ENCODE results near the gene LY86.

Gene LY86

DNA sequence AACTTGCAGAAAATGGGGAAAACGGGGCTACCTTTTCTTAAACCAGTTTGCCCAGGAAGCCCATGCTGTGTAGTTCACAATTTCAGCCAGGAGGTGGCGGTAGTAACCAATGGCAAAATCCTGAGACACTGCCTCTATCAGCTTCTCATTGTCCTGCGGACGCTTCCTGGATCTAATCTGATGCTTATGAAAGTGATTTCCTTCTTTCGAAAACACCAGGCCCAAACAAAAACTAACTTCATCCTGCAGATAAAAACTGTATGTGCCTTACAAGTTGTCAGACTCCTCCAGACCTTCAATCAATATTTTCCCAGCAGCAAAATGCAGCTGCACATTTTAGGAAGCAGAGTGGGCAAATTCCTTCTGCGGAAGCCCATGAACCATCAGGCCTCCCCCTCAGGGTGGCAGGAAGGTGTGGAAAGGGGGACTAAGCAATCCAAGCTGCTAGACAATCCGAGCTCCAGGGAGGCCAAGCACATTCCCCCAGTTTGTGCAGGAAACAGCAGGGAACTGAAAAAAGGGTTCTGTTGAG, 88.5 kb downstream of the LY86 start:
- in situ Hi-C loops (cut with MboI; ENCODE audit: low sequenced_read_pairs), result loop anchor here (25.0 kb wide), 1 partner anchor 935 kb away; no protein-coding TSS in a partner anchor

DNA sequence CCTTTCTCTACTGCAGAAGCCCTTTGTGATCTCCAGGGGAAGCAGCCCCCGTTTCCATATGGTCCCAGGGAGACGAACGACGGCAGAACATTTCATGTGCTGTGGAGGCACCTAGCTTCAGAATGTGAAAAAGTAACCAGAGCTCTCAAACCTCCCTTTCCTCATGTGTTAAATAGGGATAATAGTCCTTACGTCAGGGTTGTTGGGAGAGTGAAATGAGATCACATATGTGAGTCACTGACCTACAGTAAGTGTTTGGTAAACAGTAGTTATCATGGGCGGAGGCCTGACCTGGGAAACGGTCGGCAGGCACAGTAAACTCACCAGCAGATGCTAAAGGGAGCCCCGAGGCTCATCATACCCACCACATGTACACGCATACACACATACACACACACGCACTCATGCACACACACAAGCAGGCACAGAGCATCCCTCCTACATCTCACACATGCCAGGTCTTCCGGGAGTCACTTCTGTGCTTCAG, 89.7 kb downstream of the LY86 start:
- in situ Hi-C loops (cut with MboI; ENCODE audit: low sequenced_read_pairs), result loop anchor here (25.0 kb wide), 1 partner anchor 934 kb away; no protein-coding TSS in a partner anchor

DNA sequence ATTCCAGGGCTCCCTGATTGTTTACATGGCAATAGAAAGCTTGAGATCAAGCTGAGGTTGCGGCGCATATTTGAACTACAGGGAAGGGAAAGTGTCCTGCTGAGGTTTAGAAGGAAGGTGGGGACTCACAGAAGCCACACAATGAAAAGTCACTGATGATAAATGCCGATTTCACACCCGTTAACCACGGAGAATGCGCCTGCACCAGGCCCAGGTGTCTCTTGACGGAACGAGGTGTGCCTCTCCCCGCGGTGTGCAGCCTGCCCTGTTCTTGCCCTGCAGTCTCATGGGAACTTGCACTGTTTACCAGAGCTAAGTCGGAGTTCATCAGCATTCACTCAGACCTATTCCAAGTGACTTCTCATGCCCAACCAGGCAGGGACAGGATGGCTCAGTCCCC, 90.3 kb downstream of the LY86 start:
- in situ Hi-C loops (cut with MboI; ENCODE audit: low sequenced_read_pairs), result loop anchor here (25.0 kb wide), 1 partner anchor 933 kb away; no protein-coding TSS in a partner anchor

DNA sequence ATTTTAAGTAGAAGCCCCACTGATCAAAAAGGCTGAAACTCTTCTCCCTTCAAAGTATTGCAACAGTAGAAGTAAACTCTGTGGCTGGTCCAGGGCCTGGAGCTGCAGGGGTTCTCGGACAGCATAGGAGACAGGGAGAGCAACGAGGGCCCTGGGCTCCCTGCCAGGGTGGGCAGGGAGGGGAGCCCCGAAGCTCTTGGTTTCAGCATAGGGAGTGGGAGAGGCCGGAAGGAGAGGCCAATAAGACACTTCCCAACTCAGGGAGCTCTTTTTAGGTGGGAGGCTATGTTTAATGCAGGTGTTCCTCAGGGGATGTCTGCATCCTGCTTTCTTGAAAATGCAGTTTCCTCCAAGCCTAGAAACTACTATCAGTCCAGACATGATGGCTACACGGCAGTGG, 91.1 kb downstream of the LY86 start:
- in situ Hi-C loops (cut with MboI; ENCODE audit: low sequenced_read_pairs), result loop anchor here (25.0 kb wide), 1 partner anchor 933 kb away; no protein-coding TSS in a partner anchor

DNA sequence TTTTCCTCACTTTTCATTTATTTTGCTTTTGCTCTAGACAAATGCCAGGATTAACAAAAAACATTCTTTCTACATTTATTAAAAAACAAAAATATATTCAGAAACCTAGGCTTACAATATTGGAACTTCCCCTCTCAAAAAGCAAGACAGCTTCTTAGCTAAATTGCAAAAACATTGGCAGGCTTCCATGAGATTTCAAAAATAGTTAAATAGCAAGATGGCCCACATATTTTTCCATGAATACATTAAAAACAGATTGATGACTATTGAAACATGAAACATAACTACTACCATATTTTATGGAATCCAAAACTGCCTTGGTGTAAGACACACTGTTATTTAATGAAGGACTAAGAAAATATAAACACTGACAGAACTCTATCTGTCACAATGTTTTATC, 92.0 kb downstream of the LY86 start:
- in situ Hi-C loops (cut with MboI; ENCODE audit: low sequenced_read_pairs), result loop anchor here (25.0 kb wide), 1 partner anchor 932 kb away; no protein-coding TSS in a partner anchor

DNA sequence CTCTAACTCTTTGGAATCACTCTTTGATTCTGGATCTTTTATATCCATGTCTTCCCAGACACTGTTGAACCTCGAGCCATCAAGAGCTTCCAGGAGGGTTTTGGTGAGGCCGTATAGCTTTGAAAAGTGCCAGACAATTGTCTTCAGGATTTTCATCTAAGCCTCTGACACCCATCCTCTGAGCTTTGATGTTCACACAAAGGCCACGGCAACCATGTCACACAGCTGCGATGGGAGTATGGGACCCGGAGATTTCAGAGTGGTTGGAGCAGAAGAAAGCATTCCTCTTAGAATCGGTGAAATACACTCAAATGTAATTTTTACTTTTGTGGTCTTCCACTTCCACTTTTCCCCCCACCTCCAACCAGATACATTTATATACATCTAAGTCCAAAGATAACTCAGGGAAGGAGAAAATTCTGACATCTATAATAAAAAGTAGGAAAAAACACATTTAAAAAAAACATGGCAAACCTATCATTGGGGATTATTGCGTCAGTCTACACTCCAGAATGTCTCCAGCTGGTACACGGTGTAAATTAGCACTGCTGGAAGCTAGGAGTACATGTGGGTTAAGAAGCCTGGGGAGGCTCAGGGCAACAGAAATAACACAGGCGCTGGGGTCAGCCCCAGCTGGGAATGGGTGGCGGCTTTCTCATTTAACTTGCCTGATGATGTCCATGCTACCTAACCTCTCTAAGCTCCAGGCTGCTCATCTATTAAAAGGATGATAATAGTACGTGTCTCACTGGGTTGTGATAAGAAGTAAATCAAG, 92.7 kb downstream of the LY86 start:
- in situ Hi-C loops (cut with MboI; ENCODE audit: low sequenced_read_pairs), result loop anchor here (25.0 kb wide), 1 partner anchor 931 kb away; no protein-coding TSS in a partner anchor

DNA sequence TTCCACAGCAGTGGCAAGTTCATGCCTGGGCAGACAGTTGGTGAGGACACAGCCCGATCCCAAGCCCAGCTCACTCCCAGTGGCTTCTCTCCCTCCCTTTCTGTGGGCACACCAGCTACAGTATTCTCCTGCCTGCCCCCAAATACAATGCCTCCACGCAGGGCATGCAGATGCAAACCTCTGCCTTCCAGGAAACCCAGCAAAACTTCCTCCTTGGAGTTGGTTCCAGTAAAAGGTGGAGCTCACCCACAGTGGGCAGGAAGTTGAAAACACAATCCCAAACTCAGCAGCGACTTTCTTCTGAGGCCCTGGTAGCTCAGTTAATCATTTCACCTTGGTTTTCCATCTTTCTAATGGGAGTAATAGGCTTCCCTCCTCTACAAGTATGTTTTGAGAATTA, 93.7 kb downstream of the LY86 start:
- in situ Hi-C loops (cut with MboI; ENCODE audit: low sequenced_read_pairs), result loop anchor here (25.0 kb wide), 1 partner anchor 930 kb away; no protein-coding TSS in a partner anchor

DNA sequence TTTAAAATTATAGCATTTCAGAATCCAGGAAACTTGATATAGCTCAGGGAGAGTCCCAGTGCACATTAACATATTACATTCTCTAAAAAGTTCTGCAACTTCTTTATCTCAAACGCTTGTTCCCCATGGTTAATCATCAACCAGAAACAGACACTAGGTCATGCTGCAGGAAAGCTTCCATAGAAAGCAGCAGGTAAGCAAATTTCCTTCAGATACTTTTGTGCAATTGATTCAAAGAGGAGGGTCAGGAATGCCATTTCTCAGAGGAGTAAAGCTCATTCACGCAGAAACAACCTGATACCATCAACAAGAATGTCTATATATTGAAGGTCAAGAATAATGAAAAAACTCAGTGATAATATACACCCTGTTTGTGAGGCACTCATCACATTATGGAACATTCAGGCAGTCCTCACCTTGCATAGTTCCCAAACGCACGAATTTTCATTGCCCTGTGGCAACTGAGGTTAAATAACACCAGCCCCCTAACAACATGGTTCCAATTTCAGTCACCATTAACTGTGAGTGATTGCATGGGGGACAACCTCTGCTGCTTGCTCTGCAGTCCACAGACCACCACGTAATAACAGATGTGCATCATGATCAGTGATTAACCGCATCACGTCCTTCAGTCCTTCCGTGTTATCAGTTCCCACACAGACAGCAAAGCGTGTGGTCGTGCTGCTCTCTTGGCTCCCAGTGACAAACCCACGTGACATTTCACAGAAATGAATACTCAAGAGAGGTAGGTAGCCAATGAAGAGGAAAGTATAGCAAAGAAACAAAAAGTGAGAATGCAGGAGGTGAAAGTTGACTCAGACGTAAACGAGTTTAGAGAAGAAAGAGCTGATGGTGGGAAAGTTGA, 95.7 kb downstream of the LY86 start:
- in situ Hi-C loops (cut with MboI; ENCODE audit: low sequenced_read_pairs), result loop anchor here (25.0 kb wide), 1 partner anchor 928 kb away; no protein-coding TSS in a partner anchor

DNA sequence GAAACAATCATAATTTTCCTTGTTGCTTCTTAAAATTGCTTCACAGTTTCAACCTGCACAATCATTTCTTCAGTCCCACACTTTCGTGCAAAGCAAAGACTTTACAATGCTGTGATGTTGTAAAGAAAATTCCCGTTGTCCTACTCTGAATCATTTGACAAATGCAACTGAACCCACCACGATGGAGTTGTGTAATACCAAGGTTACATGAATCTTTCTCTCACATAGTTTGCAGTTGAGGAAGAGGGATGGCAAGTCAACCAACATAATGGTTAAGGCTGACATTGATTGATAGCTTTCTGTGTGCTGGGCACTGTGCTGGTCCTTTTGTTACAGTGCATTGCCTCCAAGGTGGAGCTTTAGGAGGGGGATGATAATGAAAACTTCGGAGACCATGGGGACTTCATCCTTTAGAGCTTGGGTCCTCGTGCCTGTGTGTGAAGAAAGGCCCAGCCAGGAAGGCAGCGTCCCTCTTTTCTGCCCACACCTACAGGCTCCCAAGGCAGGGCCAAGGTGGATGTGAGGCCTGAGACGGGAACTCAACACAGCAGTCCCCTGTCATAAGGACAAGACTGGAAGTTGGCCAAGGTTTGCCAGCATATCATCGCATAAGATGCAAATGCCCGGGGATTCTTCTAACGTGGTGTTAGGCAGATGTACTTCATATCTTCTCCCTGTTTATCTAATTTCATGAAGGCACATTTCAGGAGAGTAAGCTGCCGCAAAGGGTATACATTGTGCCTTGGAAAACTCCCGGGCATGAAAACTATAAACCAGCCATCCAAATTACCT, 96.9 kb downstream of the LY86 start:
- in situ Hi-C loops (cut with MboI; ENCODE audit: low sequenced_read_pairs), result loop anchor here (25.0 kb wide), 1 partner anchor 927 kb away; no protein-coding TSS in a partner anchor

DNA sequence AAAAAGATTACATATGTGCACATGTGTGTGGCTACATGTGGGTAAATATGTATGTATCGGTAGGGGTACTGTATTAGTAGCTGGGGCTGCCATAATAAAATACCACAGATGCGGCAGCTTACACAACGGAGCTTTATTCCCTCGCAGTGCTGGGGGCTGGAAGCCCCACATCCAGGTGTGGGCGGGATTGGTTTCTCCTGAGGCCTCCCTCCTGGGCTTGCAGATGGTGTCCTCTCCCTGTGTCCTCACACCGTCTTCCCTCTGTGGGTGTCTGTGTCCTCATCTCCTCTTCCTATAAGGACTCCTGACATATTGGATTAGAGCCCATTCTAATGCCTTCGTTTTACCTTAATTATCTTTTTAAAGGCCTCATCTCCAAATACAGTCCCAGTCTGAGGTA, 97.7 kb downstream of the LY86 start:
- in situ Hi-C loops (cut with MboI; ENCODE audit: low sequenced_read_pairs), result loop anchor here (25.0 kb wide), 1 partner anchor 926 kb away; no protein-coding TSS in a partner anchor

DNA sequence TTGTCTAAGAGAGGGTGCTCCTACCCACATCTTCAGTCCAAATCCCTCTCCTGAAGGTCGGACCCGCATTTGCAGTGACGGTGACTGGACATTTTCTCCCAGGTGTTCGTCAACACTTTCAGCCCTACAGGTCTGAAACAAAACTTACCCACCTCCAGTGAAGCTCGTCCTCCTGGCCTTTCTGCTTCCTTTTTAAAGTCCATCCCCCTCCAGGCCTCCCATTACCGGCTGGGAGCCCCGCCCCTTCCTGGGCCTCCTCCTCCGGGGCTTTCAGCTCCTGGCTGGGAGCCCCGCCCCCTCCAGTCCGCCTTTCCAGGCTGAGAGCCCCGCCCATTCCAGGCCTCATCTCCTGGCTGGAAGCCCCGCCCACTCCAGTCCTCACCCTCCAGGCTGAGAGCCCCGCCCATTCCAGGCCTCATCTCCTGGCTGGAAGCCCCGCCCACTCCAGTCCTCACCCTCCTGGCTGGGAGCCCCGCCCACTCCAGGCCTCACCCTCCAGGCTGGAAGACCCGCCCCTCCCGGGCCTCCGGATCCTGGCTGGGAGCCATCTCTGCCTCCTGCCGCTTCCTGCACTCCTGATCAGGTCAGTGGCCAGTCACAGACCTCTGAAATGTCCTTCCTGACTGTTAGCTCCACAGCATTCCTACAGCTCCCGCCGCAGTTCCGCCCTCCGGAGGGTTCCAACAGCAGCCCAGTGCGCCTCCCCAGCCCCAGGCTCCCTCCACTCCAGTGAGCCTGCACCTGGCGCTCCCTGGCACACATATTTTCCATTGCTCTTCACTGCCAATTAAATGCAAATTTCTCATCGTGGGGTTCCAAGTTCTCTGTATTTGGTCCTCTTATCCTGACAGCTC, 98.5 kb downstream of the LY86 start:
- in situ Hi-C loops (cut with MboI; ENCODE audit: low sequenced_read_pairs), result loop anchor here (25.0 kb wide), 1 partner anchor 925 kb away; no protein-coding TSS in a partner anchor

DNA sequence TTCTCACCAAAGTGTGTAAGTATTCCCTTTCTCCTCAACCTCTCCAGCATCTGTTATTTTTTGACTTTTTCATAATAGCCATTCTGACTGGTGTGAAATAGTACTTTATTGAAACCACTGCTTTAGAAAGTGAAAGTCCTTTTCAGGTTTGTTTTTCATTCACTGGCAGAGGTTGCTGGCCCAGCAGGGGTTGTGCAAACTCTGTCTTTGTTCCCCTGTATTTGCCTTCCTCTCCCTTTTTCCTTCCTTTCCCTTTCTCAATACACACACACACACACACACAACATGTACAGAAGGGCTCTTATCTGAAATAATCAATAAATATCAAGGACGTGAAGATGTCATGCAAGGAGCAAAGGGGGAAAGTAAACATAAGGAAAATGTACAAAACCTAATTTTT, 99.8 kb downstream of the LY86 start:
- in situ Hi-C loops (cut with MboI; ENCODE audit: low sequenced_read_pairs), result loop anchor here (25.0 kb wide), 1 partner anchor 924 kb away; no protein-coding TSS in a partner anchor

DNA sequence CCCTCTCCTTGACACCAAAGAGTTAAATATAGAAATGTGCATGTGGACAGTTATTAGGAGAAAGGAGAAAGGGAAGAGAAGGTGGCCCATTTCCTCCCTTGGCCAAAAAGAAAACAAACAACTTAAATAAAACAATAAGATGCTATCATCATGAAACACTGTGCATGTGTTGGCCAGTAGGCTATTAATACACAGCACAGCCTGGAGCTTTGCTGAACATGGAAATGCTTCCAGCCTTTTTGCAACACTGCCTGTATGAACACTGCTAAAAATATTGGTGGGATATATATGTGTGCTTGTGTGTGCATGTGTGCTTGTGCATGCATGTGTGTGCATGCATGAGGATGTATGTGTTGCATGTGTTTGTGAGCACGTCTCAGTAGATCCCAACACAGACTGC, 100.4 kb downstream of the LY86 start:
- in situ Hi-C loops (cut with MboI; ENCODE audit: low sequenced_read_pairs), result loop anchor here (25.0 kb wide), 1 partner anchor 923 kb away; no protein-coding TSS in a partner anchor

DNA sequence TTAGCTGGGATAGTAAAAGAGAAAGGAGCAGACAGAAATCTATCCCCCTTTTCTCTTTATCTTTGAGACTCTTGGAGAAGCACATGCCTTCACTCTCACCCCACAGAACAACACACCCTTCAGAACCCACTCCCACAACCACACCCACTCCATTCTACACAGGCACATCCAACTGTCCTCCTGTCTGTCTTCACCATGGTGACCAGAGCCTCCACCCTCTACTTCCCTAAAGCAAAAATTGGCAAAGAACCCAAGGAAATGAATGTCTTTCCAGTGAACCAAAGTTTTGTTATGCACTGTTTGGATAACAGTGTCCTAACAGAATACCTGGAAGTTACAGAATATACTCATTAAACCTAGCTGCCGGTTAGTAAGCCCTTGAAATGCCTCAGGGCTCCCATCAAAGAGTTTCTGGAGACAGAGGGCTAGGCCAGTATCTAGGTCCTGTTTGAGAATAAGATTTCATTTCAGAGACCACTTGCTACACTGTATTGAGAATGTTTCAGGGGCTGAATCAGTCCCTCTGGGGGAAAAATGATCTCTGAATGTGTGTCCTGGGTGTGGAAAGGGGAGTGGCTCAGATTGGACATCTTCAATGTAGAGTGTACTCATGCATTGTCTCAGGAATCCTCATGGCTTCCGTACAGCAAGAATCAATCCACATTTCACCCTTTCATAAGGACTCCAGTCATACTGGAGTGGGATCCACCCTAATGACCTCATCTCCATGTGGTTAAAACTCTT, 101.1 kb downstream of the LY86 start:
- in situ Hi-C loops (cut with MboI; ENCODE audit: low sequenced_read_pairs), result loop anchor here (10.0 to 25.0 kb wide), 2 partner anchors 555 to 923 kb away; no protein-coding TSS in a partner anchor

DNA sequence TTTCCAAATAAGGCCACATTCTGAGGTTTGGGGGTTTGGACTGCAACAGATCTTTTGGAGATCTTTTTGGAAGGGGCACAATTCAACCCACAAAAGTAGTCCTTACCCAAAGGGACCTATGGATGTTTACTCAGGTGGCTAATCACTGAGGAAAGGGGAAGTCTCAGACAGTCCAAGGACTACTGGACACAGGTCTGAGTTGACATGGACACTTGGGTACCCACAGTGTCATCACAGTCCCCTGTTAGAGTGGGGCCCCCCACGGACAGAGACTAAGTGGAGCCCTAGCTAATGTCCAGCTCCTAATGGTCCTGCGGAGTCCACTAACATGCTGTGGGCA, 101.6 kb downstream of the LY86 start:
- in situ Hi-C loops (cut with MboI; ENCODE audit: low sequenced_read_pairs), result loop anchor here (10.0 to 25.0 kb wide), 2 partner anchors 555 to 922 kb away; no protein-coding TSS in a partner anchor

DNA sequence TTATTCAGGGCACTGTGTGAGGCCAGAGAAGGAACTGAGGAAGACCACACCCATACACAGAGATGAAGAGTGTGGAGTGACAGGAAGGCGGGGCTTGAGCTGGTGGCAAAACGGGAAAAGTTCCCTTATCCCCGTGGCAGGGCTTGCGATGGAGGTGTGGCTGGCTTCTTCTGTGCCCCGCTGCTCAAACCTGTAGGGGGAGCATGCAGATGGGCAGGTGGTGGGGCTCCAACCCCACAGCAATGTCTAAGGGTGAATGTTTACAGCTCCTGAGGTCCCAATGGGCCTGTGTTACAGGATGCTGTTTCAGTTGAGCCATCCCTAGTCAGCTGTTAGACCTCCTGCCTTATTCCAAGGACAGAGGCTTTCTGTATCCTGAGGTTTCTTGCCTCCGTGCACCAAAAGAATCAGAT, 105.9 kb downstream of the LY86 start:
- in situ Hi-C loops (cut with MboI; ENCODE audit: low sequenced_read_pairs), result loop anchor here (10.0 to 25.0 kb wide), 2 partner anchors 550 to 918 kb away; no protein-coding TSS in a partner anchor

DNA sequence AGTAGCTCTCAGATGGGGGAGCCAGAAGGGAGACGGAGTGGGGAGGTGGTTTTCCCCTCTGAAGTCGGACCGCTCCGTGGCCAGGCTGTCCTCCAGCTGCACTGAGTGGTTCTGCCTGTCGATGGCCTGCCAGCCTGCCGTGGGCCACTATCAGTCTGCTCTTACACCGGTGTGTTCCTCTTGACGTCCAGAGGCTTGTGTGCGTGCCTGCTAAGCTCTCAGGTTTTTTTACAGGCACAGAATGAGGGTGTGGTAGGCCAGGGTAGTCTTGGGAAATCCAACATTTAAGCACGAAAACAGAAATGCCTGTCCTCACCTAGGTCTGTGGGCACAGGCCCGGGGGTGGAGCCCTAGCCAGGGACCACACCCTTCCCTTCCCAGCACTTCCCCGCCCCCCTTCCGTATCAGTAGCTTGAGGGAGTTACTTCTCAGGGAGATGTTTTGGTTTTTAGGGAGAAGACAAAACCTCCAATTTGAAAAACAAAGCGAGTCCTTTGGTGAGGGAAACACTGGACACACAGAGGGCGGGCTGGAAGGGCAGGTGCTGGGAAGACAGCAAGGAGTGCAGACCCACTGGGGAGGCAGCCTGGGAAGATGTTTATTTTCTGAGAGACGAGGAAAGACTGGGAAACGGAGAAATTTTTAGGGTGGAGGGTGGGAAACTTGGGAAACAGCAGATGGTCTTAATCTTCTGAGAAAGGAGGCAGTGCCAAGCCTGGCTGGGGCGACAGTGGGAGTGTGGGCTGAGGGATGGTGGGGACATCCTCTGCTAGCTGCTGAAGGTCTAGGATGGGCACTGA, 106.5 kb downstream of the LY86 start:
- in situ Hi-C loops (cut with MboI; ENCODE audit: low sequenced_read_pairs), result loop anchor here (10.0 to 25.0 kb wide), 2 partner anchors 550 to 917 kb away; no protein-coding TSS in a partner anchor

Data from HL-60/S4 (cell line).